Natural killer cell (primary cell): ENCODE data around the gene RXRA. TPM values are rescaled to one million over a fixed set of nuclear protein-coding genes. Genes with fewer than 3 reads are reported as not detected.

ENCODE experiments used
- ATAC-seq, 3 donors: fragments of 150-1000 bp in 2 of 3; fragments of 200-7000 bp in 1 of 3; cut with Tn5 transposase; 1 replicate in 1 of 3; 2 replicates in 2 of 3; pipeline ENCODE4 v1.10.0; 2021; ENCODE audit warnings: mild to moderate bottlenecking in 2 of 3, moderate library complexity in 2 of 3
- DNase-seq, 2 donors: peaks; one replicate each; pipeline versions ENCODE4 v3.0.0 to v3.0.0-alpha.2; 2013 to 2021; ENCODE audit warnings: mixed read lengths in 1 of 2
- H3K27ac ChIP-seq: one replicate; pipeline ENCODE4 v1.5.1; 2013; ENCODE audit warnings: mild to moderate bottlenecking, low read length
- H3K27me3 ChIP-seq: one replicate; pipeline ENCODE4 v1.6.1; 2013; ENCODE audit warnings: low read length; ENCODE audit not compliant: control insufficient read depth, insufficient read depth
- H3K36me3 ChIP-seq: one replicate; pipeline ENCODE4 v1.6.1; 2013; ENCODE audit warnings: low read length; ENCODE audit not compliant: control insufficient read depth, insufficient read depth
- H3K4me1 ChIP-seq: one replicate; pipeline ENCODE4 v1.6.1; 2013; ENCODE audit warnings: low read length; ENCODE audit not compliant: control insufficient read depth, insufficient read depth
- H3K4me3 ChIP-seq: one replicate; pipeline ENCODE4 v1.5.1; 2013; ENCODE audit warnings: low read length
- H3K9me3 ChIP-seq: one replicate; pipeline ENCODE4 v1.6.1; 2013; ENCODE audit warnings: low read length; ENCODE audit not compliant: control insufficient read depth, insufficient read depth
- H3K27ac Mint-ChIP-seq, 2 donors: one replicate each; pipeline ENCODE4 v1.8.0; 2022; ENCODE audit warnings: mild to moderate bottlenecking in 2 of 2, mixed read lengths in 2 of 2, moderate library complexity in 1 of 2
- H3K27me3 Mint-ChIP-seq, 2 donors: one replicate each; pipeline ENCODE4 v1.8.0; 2022; ENCODE audit warnings: low read depth in 2 of 2, mixed read lengths in 2 of 2
- H3K36me3 Mint-ChIP-seq: one replicate; pipeline ENCODE4 v1.8.0; 2022; ENCODE audit warnings: mixed read lengths
- H3K4me1 Mint-ChIP-seq, 2 donors: one replicate each; pipeline ENCODE4 v1.8.0; 2022; ENCODE audit warnings: mixed read lengths in 2 of 2
- H3K4me3 Mint-ChIP-seq: one replicate; pipeline ENCODE4 v1.8.0; 2022; ENCODE audit warnings: mild to moderate bottlenecking, moderate library complexity, mixed read lengths
- H3K9me3 Mint-ChIP-seq, 2 donors: one replicate each; pipeline ENCODE4 v1.8.0; 2022; ENCODE audit warnings: mixed read lengths in 2 of 2
- WGBS: methylation state at CpG from one replicate; pipeline ENCODE4 v1.1.7; 2013; ENCODE audit warnings: missing lambda C conversion rate; ENCODE audit not compliant: insufficient coverage; 5-methylcytosine and 5-hydroxymethylcytosine counted together
- intact Hi-C: fragments of 100-400 bp; cut with micrococcal nuclease; formaldehyde crosslinking; loops from one replicate; pipeline ENCODE4 v1.14.2; 2022
- total RNA-seq, 4 donors: library from RNA; stranded (reverse); fragments of 120-200 nt in 1 of 4; gene quantifications; one replicate each; pipeline versions ENCODE4 v1.2.3 to v1.2.4, GENCODE V29; 2013 to 2022
- TF ChIP-seq, protein P1 (sequence below): fragments of 200-600 bp; IDR thresholded peaks from one replicate; pipeline ENCODE4 v1.8.0; 2022; ENCODE audit warnings: antibody characterized with exemption

RXRA gene
- total RNA-seq, 3 donors from 2014 or later (not counting 1 experiment from before 2014, with no cell fraction given), result 30.9 to 64.1 (median 42.2) TPM

DNA sequence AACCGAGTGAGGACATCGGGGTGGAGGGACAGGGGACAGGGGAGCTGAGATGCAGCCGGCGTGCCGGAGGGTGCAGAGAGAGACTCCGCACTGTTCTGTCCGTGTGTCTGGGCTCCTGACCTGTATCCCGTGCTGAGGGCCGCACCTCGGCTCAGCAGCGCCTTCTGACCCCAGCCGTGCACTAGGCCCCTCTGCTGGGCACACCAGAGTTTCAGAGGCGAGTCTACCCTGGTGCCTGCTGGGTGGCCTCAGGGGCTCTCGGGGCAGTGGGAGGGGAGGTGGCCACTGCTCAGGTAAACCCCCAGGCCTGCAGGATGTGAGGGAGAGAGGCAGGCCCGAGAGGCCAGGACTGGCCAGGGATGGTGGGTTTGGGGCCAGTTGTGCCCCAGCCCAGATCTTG, 100.2 kb downstream of the RXRA start:
- ATAC-seq, result no peak

DNA sequence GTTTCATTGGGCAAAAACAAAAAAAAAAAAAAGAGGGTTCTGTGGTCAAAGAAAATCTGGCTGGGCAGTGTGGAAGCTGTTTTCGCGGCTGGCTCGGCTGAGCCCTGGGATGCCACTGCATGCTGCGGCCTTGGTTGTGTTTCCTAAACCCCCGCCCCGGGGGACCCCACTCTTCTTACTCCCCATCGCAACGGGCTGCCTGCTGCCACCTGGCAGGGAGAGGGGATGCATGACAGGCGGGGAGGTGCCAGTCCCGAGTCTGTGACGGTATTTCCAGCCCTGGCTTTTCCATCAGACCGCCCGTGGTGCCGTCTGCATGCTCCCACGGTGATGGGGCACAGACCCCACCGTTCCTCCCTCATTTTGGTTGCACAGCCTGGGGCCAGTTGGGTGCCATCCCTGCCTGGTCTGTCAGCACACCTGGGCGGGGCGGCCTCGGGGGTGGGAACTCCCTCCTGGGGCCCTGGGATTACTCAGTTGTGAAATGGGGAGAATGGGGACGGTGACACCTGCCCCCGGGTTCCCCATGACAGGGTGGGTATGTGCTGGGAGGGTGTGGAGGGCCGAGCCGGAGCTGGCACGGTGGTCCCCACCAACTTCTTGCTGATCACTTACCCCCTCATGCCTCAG, 101.0 kb downstream of the RXRA start:
- Histone ChIP-seq H3K27me3 (no peaks in the 10 kb centered on the region), H3K36me3 (peaks cover 7% of the 10 kb centered on the region), H3K4me3 (no peak overlapping the region), H3K27ac (no peak overlapping the region), H3K9me3 (no peaks in the 10 kb centered on the region), H3K4me1 (no peaks in the 10 kb centered on the region)
- DNase-seq (no peak), ATAC-seq (no peak)
- Mint-ChIP-seq H3K4me3 (no peak overlapping the region), H3K4me1 (no peaks in the 10 kb centered on the region), H3K27ac (no peak overlapping the region), H3K36me3 (no peaks in the 10 kb centered on the region), H3K27me3 (no peaks in the 10 kb centered on the region), H3K9me3 (no peaks in the 10 kb centered on the region)
- intact Hi-C loops, result no loop called here
- TF ChIP-seq, protein P1, sequence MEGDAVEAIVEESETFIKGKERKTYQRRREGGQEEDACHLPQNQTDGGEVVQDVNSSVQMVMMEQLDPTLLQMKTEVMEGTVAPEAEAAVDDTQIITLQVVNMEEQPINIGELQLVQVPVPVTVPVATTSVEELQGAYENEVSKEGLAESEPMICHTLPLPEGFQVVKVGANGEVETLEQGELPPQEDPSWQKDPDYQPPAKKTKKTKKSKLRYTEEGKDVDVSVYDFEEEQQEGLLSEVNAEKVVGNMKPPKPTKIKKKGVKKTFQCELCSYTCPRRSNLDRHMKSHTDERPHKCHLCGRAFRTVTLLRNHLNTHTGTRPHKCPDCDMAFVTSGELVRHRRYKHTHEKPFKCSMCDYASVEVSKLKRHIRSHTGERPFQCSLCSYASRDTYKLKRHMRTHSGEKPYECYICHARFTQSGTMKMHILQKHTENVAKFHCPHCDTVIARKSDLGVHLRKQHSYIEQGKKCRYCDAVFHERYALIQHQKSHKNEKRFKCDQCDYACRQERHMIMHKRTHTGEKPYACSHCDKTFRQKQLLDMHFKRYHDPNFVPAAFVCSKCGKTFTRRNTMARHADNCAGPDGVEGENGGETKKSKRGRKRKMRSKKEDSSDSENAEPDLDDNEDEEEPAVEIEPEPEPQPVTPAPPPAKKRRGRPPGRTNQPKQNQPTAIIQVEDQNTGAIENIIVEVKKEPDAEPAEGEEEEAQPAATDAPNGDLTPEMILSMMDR, result no peak
- WGBS, result 88% methylated on average over 21 of the region's 24 CpGs

More for the DNA sequence above, 100.2 kb downstream of the RXRA start:
- no peaks in the 10 kb centered on the region for H3K9me3 Mint-ChIP-seq
- Histone ChIP-seq H3K9me3 (no peaks in the 10 kb centered on the region), H3K27me3 (no peaks in the 10 kb centered on the region), H3K36me3 (peaks cover 10% of the 10 kb centered on the region), H3K27ac (no peak overlapping the region), H3K4me1 (no peaks in the 10 kb centered on the region), H3K4me3 (no peak overlapping the region)
- intact Hi-C loops, result no loop called here
- H3K36me3 Mint-ChIP-seq, result no peaks in the 10 kb centered on the region
- DNase-seq, result no peak
- H3K27ac Mint-ChIP-seq, result no peak overlapping the region
- no peaks in the 10 kb centered on the region for H3K27me3 Mint-ChIP-seq
- no peaks in the 10 kb centered on the region for H3K4me1 Mint-ChIP-seq
- WGBS, result 97% methylated on average over 15 of the region's 15 CpGs
- H3K4me3 Mint-ChIP-seq, result no peak overlapping the region
- TF ChIP-seq, protein P1, result no peak

DNA sequence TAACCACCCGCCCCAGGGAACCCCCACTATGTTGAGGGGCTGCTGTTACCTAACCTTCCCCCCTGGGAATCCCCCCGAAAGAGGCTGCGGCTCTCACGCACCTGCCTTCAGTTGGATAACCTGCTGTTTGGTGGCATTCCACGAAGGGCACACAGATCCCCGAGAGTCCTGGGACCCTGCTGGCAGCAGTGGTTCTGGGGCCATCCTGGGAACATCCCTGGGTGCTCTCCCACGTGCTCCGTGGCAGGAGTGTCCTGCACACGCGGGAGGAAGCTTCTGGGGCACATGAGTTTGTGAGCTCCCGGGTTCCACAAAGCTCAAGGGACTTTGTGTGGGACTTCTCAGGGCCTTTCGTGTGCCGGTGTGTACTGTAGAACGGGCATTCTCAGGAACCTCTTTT, 102.3 kb downstream of the RXRA start:
- Histone ChIP-seq H3K27me3 (no peaks in the 10 kb centered on the region), H3K36me3 (peaks cover 9% of the 10 kb centered on the region), H3K4me3 (no peak overlapping the region), H3K4me1 (no peaks in the 10 kb centered on the region), H3K9me3 (no peaks in the 10 kb centered on the region), H3K27ac (no peak overlapping the region)
- ATAC-seq, result no peak
- Mint-ChIP-seq H3K36me3 (no peaks in the 10 kb centered on the region), H3K27ac (no peak overlapping the region), H3K27me3 (no peaks in the 10 kb centered on the region), H3K4me3 (no peak overlapping the region), H3K4me1 (no peaks in the 10 kb centered on the region), H3K9me3 (no peaks in the 10 kb centered on the region)
- 88% methylated on average over 14 of the region's 14 CpGs for WGBS
- TF ChIP-seq, protein P1, result no peak
- intact Hi-C loops, result no loop called here
- no peak for DNase-seq

DNA sequence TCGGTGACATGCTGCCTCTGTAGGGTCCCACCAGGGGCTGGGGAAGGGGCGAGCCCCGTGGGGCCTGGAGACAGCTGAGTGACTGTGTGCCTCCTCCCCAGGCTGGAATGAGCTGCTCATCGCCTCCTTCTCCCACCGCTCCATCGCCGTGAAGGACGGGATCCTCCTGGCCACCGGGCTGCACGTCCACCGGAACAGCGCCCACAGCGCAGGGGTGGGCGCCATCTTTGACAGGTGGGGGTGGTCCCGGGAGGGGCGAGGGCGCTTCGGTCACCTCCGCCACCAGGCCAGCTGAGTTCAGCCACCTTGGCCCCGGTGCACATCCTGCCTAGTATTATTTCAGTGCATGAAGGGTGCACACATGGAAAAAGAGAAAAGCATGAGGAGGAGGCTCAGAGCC, 102.8 kb downstream of the RXRA start:
- H3K36me3 ChIP-seq, result peaks cover 9% of the 10 kb centered on the region
- H3K9me3 ChIP-seq, result no peaks in the 10 kb centered on the region
- H3K27ac Mint-ChIP-seq, result no peak overlapping the region
- H3K4me3 ChIP-seq, result no peak overlapping the region
- TF ChIP-seq, protein P1, result no peak
- ATAC-seq, result peak in 1 of 3 donors; percentile 12
- H3K27me3 ChIP-seq, result no peaks in the 10 kb centered on the region
- no peak overlapping the region for H3K4me3 Mint-ChIP-seq
- H3K4me1 ChIP-seq, result no peaks in the 10 kb centered on the region
- 92% methylated on average over 20 of the region's 20 CpGs for WGBS
- no peak for DNase-seq
- H3K36me3 Mint-ChIP-seq, result no peaks in the 10 kb centered on the region
- no peaks in the 10 kb centered on the region for H3K4me1 Mint-ChIP-seq
- intact Hi-C loops, result no loop called here
- H3K27ac ChIP-seq, result no peak overlapping the region
- H3K27me3 Mint-ChIP-seq, result no peaks in the 10 kb centered on the region
- H3K9me3 Mint-ChIP-seq, result no peaks in the 10 kb centered on the region
